GM21360 (cell line): ENCODE measurements around the gene ZNF33A.
"Not testable (repeated sequence)": the region's sequence is repeated elsewhere in the genome, so short reads cannot be mapped to it uniquely, and the experiment has no call there.

Source experiments
- ATAC-seq: cut with Tn5 transposase; IDR thresholded peaks from one replicate; pipeline ENCODE4 v1.9.1; 2021; ENCODE audit warnings: mild to moderate bottlenecking, moderate library complexity; ENCODE audit not compliant: unreplicated experiment

ZNF33A gene

DNA sequence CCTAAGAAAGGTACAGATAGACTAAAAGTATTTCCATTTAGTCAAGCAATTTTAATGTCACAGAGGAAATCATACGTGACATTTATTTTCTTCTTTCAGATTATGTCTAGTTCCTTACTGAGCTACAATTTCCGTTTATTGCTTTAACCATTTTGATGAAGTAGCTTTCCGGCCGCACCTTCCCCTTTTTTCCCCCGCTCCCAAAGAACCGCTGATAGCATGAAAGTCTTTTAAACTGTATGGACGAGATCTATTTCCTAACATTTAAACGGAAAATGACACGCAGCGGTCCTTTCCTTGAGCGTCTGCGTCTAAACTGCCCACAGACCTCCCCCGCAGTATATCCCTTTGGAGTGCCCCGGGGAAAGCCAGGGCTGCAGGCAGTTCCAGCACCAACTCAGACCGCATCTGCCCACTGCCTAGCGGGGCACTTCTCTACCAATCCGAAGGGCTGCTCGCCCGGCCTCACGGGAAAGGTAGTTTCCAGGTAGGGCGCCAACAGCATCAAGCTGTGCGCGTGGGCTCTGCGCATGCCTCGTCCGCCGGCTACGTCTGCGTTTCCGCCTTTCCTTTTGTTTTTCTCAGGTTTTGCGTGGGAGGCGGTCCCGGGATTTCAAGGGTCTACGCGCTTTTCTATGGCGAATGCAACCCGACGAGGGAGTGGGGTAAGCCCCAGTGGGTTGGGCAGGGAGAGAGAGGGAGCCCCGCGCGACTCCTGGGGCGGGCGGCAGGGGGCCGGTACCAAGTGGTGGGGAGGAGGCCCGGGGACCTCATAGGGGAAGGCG, at the start of gene ZNF33A:
Gene ZNF33A (plus strand): TSS at position 557 of the 785 bp plus-strand sequence. CDS start 1,667 bp downstream, outside the sequence.
- peak; percentile 87 for ATAC-seq

- no peak for ATAC-seq
Measured at GRCh38 chr10:37965006-37965405, 45.5 kb upstream of the ZNF33A start.

DNA sequence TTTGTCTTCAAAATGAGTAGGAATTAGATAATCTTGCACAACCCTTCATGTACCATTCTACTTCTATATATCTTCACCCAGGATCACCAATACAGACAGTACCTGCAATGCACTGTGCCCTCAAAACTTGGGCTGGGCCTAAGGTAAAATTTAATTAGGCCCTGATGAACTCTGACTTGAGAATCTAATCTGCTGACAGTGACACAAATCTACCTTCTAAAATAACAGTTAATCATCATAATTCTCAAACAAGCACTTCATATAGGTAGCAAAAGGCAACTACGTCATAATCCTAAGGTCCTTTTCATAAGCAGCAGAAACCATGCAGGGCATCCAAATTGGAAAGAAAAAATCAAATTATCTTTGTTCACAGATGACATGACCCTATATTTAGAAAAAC, 38.1 kb upstream of the ZNF33A start:
- ATAC-seq = no peak

DNA sequence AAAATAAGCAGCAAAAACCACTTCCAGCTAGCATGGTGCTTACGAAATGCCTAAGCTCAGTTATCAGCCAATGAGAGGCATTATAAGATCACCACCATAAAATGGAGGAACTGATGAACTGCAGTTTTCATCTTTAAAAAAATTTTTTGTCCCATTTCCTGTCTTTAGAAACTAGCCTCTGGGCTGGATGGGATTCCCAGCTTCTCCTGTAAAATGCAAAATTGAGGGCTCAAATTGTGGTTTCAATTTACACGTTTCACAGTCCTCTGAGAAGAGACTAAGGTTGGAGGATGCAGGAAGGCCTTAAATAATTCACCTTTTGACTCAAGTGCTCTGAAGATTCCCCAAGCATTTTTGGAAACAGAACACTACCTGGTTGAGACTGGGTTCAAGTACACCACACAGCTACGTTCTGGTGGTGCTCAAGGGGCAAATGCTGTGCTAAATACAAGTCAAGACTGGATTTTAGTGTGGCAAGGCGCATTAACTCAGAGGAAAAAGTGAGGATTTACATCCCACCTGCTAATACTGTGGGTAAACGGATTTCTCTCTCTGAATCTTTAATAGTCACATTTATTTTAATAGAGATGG, 35.0 kb upstream of the ZNF33A start:
- no peak for ATAC-seq

DNA sequence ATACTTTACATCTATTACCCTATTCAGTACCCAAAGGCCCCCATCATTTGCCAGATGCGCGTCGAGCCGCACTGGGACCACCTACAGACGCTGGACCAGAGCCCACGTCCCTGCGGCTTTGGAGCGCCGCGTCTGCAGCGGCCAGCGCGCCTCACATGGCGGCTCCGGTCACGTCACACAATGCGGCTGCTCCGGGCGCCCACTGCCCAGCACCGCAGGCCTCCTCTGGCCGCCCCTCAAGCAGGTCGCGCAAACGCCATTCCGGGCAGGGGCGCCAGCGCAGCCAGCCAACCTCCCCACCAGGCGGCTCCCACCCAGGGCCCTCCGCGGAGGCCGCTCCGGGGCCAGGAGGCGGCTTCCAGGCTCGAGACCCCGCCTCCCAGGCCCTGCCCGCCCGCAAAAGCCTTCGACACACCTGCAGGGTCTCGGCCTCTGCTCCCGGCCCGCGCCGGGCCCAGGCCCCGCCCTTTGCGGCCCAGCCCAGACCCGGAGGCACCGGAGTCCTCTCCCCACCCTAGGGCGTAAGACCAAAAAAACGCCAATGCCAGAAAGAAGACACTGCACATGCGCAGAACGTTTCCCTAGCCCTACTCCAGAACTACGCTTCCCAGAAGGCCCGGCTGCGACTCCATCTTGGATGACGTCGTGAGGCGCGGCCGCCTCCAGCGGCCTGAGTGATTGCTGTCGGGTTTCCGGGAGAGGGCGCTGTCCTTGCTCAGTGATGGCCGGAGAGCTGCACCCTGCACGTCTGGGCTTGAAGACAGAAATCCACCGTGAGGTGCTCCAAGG, 34.2 kb upstream of the ZNF33A start, which contains the start of gene ZNF25:
Gene ZNF25 (minus strand): TSS at position 557 of the 789 bp plus-strand sequence. CDS start 4,925 bp downstream, outside the sequence.
- peak; percentile 92 for ATAC-seq

DNA sequence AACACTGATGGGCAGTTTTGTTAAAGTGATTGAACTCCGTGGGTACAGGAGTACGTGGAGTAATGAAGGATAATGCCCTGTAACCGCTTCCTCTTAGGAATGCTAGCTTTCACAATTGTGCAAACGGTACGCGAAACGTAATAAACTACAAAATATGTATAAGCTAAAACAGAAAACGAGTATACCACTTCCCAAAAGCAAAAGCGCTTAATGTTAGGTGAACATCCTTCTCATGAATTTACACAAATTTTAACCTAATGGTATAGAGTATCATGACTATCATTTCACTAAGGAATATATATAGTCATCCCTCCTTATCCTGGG, 33.6 kb upstream of the ZNF33A start:
- peak; percentile 0 for ATAC-seq

DNA sequence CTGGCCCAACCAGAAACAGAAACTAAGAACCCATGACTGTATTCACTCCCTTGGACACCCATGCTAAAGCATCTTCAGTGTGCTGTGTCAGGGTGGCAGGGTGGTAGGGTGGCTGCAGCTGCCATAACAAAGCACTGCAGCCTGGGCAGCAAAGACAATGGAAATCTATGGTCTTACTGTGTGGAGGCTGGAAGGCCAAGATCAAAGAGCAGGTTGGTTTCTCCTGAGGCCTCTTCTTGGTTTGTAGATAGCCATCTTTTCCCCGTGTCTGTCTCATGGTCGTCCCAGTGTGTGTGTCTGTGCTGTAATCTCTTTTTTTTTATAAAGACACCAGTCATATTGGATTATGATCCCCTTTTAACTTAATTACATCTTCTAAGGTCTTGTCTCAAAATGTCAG, 18.8 kb upstream of the ZNF33A start:
- ATAC-seq = no peak

DNA sequence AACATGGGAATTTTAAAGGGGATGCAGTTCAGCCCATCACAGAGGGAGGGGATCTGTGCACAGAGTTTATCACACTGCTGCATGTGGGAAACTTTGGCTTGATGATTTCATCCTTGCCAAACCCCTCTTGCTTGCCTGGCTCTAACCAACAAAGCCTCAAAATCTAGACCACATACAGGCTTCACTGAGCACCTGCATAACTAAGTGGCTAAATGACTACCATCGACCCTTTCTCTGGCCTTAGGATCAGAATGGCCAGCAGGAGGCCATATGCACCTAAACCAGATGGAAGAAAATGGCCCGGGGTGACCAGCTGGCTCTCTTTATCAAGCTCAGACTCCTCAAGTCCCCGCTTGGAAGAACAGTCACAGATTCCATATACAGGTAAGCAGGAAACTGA, 18.4 kb upstream of the ZNF33A start:
- ATAC-seq = no peak

GRCh38 chr10:37998920-37999319, 11.6 kb upstream of the ZNF33A start:
- ATAC-seq = not testable (repeated sequence)

DNA sequence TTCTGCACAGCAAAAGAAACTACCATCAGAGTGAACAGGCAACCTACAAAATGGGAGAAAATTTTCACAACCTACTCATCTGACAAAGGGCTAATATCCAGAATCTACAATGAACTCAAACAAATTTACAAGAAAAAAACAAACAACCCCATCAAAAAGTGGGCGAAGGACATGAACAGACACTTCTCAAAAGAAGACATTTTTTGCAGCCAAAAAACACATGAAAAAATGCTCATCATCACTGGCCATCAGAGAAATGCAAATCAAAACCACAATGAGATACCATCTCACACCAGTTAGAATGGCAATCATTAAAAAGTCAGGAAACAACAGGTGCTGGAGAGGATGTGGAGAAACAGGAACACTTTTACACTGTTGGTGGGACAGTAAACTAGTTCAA, 10.0 kb upstream of the ZNF33A start:
- ATAC-seq = not testable (repeated sequence)

DNA sequence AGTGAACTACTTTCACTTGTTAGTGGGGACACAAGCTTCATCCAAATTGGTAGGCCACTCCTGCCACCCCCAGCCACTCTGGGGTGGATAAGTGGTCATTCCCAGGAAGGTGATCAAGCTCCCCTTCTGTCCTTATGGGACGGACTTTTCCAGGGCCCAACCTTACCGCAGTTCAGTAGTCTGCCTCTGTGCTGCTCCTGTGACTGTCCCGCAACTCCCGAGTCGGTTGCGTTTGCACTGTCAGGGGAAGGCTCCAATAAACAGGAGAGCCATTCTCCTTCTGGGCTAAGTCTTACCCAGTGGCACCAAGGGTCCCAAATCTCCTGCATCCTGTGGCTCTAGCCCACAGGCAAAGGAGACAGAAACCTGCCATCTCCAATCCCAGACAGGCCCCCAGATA, 7.4 kb upstream of the ZNF33A start:
- ATAC-seq = no peak

DNA sequence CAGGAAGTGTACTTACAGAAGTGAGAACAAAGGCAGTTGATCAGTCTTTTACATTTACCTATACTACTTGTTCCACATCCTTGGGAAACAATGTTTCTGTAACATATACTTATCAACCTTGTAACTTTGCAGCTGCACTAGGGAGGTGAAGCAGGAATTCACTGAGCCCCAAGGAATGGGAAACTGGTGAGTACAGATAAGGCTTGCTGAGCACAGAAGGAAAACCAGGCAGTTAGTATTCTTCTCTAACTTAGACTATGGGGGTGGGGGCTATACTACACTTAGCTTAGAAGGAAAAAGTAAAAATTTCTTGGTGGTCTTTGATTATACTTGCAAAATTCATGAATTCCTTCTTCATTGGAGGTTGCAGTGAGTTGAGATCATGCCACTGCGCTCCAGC, 6.9 kb upstream of the ZNF33A start:
- no peak for ATAC-seq

DNA sequence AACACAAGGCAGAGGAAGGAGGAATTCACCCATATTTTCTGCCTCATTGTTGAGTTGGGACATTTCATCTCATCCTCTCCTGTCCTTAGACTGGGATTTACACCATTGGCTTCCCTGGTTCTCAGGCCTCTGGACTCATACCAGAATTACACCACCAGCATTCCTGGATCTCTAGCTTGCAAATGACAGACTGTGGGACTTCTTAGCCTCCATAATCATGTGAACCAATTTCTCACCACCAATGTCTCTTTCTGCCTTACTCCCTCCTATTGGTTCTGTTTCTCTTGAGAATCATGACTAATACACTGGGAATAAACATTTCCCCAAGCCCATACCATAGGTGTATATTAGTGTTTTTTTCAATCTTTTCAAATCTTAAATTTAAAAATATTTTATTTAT, 2.9 kb upstream of the ZNF33A start:
- no peak for ATAC-seq

- no peak for ATAC-seq
Measured at GRCh38 chr10:38007991-38008390, 2.5 kb upstream of the ZNF33A start.

- ATAC-seq = no peak
Measured at GRCh38 chr10:38016354-38016753, 5.9 kb downstream of the ZNF33A start.

GRCh38 chr10:38019124-38019523, 8.6 kb downstream of the ZNF33A start:
- not testable (repeated sequence) for ATAC-seq

- peak; percentile 89 for ATAC-seq
Measured at GRCh38 chr10:38025283-38025682, 14.8 kb downstream of the ZNF33A start.

DNA sequence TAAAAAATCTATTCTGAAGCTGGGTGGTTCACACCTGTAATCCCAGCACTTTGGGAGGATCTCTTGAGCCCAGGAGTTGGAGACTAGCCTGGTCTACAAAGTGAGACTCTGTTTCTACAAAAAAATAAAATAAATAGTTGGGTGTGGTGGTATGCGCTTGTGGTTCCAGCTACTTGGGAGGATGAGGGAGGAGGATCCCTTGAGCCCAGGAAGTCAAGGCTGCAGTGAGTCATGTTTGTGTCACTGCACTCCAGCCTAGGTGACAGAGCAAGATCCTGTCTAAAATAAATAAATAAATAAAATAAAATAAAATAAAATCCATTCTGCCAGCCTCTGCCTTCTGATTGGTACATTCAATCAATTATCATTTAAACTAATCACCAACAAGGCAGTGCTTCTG, 17.5 kb downstream of the ZNF33A start:
- no peak for ATAC-seq

- no peak for ATAC-seq
Measured at GRCh38 chr10:38032886-38033285, 22.4 kb downstream of the ZNF33A start.

GRCh38 chr10:38038107-38038931, 27.8 kb downstream of the ZNF33A start:
- ATAC-seq = peak; percentile 93

DNA sequence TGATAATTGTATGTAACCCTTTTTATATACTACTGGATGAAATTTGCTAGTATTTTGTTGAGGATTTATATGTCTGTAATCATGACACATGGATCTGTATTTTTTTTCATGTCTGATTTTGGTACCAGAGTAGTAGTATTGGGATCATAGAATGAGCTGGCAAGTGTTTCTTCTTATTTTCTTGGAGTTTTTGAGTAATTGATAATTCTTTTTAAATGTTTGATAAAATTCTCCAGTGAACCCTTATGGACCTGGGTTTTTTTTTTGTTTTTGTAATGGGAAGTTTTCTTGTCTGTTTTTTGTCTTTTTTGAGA, 28.4 kb downstream of the ZNF33A start:
- peak; percentile 16 for ATAC-seq
